ENCODE measurements around the gene MACO1. TPM values are rescaled to one million over a fixed set of nuclear protein-coding genes. Genes with fewer than 3 reads are reported as not detected.
"Not testable (repeated sequence)": the region's sequence is repeated elsewhere in the genome, so short reads cannot be mapped to it uniquely, and the experiment has no call there.

The MACO1 gene
- total and polyA plus RNA-seq, 2 donors from 2014 or later = 12.1 to 19.3 TPM

- intact Hi-C loops (cut with DNase I) = no loop called here
- no peak for FAIRE-seq
- TF ChIP-seq CTCF (IDR thresholded peaks at IDR 0.05; ENCODE audit: borderline replicate concordance, extremely low read depth, insufficient read depth) = no peak
- Histone ChIP-seq H3K36me3 (ENCODE audit: control insufficient read depth in 2 of 3, insufficient read depth in 3 of 3, low read length in 3 of 3) (no peaks in the 10 kb centered on the region), H3K4me1 (ENCODE audit: control insufficient read depth in 2 of 3, insufficient read depth in 2 of 3, low read depth in 1 of 3, low read length in 3 of 3) (peaks cover 0 to 3% (median 0%) of the 10 kb centered on the region in 3 donors), H3K27me3 (ENCODE audit: control insufficient read depth, insufficient read depth, low read length) (no peaks in the 10 kb centered on the region), H3K4me3 (ENCODE audit: low read length in 3 of 3) (no peak overlapping the region), H3K27ac (ENCODE audit: low read depth in 2 of 2, low read length in 2 of 2) (no peak overlapping the region), H3K9ac (ENCODE audit: low read length in 3 of 3) (no peak overlapping the region), H3K9me3 (ENCODE audit: control insufficient read depth in 2 of 3, insufficient read depth in 1 of 3, low read length in 3 of 3) (no peaks in the 10 kb centered on the region)
- no peak for DNase-seq
Measured at GRCh38 chr1:25504706-25505595, 74.3 kb downstream of the MACO1 start.

- Histone ChIP-seq H3K4me3 (ENCODE audit: low read length in 3 of 3) (no peak overlapping the region), H3K27me3 (ENCODE audit: control insufficient read depth, insufficient read depth, low read length) (no peaks in the 10 kb centered on the region), H3K4me1 (ENCODE audit: control insufficient read depth in 2 of 3, insufficient read depth in 2 of 3, low read depth in 1 of 3, low read length in 3 of 3) (peaks cover 0 to 3% (median 0%) of the 10 kb centered on the region in 3 donors), H3K9ac (ENCODE audit: low read length in 3 of 3) (no peak overlapping the region), H3K27ac (ENCODE audit: low read depth in 2 of 2, low read length in 2 of 2) (no peak overlapping the region), H3K36me3 (ENCODE audit: control insufficient read depth in 2 of 3, insufficient read depth in 3 of 3, low read length in 3 of 3) (no peaks in the 10 kb centered on the region), H3K9me3 (ENCODE audit: control insufficient read depth in 2 of 3, insufficient read depth in 1 of 3, low read length in 3 of 3) (no peaks in the 10 kb centered on the region)
- TF ChIP-seq CTCF (IDR thresholded peaks at IDR 0.05; ENCODE audit: borderline replicate concordance, extremely low read depth, insufficient read depth) = no peak
- FAIRE-seq (no peak), DNase-seq (no peak)
- intact Hi-C loops (cut with DNase I) = no loop called here
Measured at GRCh38 chr1:25505656-25506385, 75.1 kb downstream of the MACO1 start.

- H3K36me3 ChIP-seq (ENCODE audit: control insufficient read depth in 2 of 3, insufficient read depth in 3 of 3, low read length in 3 of 3); DNase-seq; H3K9ac ChIP-seq (ENCODE audit: low read length in 3 of 3); H3K4me1 ChIP-seq (ENCODE audit: control insufficient read depth in 2 of 3, insufficient read depth in 2 of 3, low read depth in 1 of 3, low read length in 3 of 3); H3K27ac ChIP-seq (ENCODE audit: low read depth in 2 of 2, low read length in 2 of 2); H3K27me3 ChIP-seq (ENCODE audit: control insufficient read depth, insufficient read depth, low read length); H3K9me3 ChIP-seq (ENCODE audit: control insufficient read depth in 2 of 3, insufficient read depth in 1 of 3, low read length in 3 of 3); intact Hi-C loops (cut with DNase I); FAIRE-seq: not testable (repeated sequence)
- H3K4me3 ChIP-seq (ENCODE audit: low read length in 3 of 3) = peak overlapping the region in 1 of 3 donors; percentile 12
Measured at GRCh38 chr1:25506566-25507463, 76.1 kb downstream of the MACO1 start.
